DND-41 (cell line): ENCODE results near the gene STX1B.
"Not testable (repeated sequence)": the region's sequence is repeated elsewhere in the genome, so short reads cannot be mapped to it uniquely, and the experiment has no call there.

Experiments
- ATAC-seq: fragments of 200-7000 bp; cut with Tn5 transposase; 3 replicates; pipeline ENCODE4 v1.9.1; 2021; ENCODE audit warnings: low read depth; ENCODE audit not compliant: insufficient read depth
- DNase-seq: peaks from one replicate; pipeline ENCODE4 v3.0.0-alpha.2; 2020
- H2AFZ ChIP-seq: 2 replicates; pipeline ENCODE4 v1.6.0; 2012; ENCODE audit warnings: low read depth, low read length
- H3K27ac ChIP-seq: 2 replicates; pipeline ENCODE4 v1.5.1; 2012; ENCODE audit warnings: low read length, inconsistent platforms
- H3K27me3 ChIP-seq: fragments of 200-600 bp; sonication (generic); 2 replicates; pipeline ENCODE4 v1.6.0; 2012; ENCODE audit warnings: low read length, mild to moderate bottlenecking, inconsistent platforms; ENCODE audit not compliant: insufficient read depth, poor library complexity
- H3K36me3 ChIP-seq: 2 replicates; pipeline ENCODE4 v1.5.1; 2012; ENCODE audit warnings: low read length, inconsistent platforms; ENCODE audit not compliant: insufficient read depth
- H3K4me1 ChIP-seq: 2 replicates; pipeline ENCODE4 v1.5.1; 2012; ENCODE audit warnings: mild to moderate bottlenecking, low read length; ENCODE audit not compliant: insufficient read depth
- H3K4me2 ChIP-seq: 2 replicates; pipeline ENCODE4 v1.6.0; 2012; ENCODE audit warnings: mild to moderate bottlenecking, moderate library complexity, low read length, inconsistent platforms; ENCODE audit not compliant: insufficient read depth
- H3K4me3 ChIP-seq, 2 experiments: fragments of 200-600 bp in 1 of 2; shearing (Covaris generic) in 1 of 2; 2 replicates each; pipeline ENCODE4 v1.5.1; 2012 to 2016; ENCODE audit warnings: inconsistent platforms in 2 of 2, low read length in 2 of 2, mild to moderate bottlenecking in 2 of 2, low read depth in 1 of 2, moderate library complexity in 1 of 2
- H3K79me2 ChIP-seq: 2 replicates; pipeline ENCODE4 v1.6.0; 2012; ENCODE audit warnings: low read length, inconsistent platforms; ENCODE audit not compliant: insufficient read depth
- H3K9ac ChIP-seq: 2 replicates; pipeline ENCODE4 v1.6.0; 2012; ENCODE audit warnings: low read depth, mild to moderate bottlenecking, inconsistent platforms, low read length, moderate library complexity
- H3K9me3 ChIP-seq: 2 replicates; pipeline ENCODE4 v1.5.1; 2012; ENCODE audit warnings: low read length, moderate library complexity, mild to moderate bottlenecking, inconsistent platforms; ENCODE audit not compliant: insufficient read depth, severe bottlenecking
- H4K20me1 ChIP-seq: 2 replicates; pipeline ENCODE4 v1.6.0; 2012; ENCODE audit warnings: low read length; ENCODE audit not compliant: insufficient read depth
- CTCF ChIP-seq: IDR thresholded peaks from 2 replicates; pipeline ENCODE4 v1.5.1; 2012; ENCODE audit warnings: borderline replicate concordance, low read length, moderate library complexity, mild to moderate bottlenecking; ENCODE audit not compliant: poor library complexity, severe bottlenecking; ENCODE audit errors: extremely low read depth
- EZH2 ChIP-seq: IDR thresholded peaks from 3 replicates; pipeline ENCODE4 v1.6.1; 2012; ENCODE audit warnings: borderline replicate concordance, low read depth, mild to moderate bottlenecking, moderate library complexity, low read length, inconsistent platforms; ENCODE audit not compliant: severe bottlenecking

The STX1B gene

GRCh38 chr16:31020536-31020935 is 10.1 kb upstream of the STX1B start:
- Histone ChIP-seq H3K27ac (no peak overlapping the region), H3K9ac (no peak overlapping the region), H2AFZ (no peak overlapping the region), H3K36me3 (no peaks in the 10 kb centered on the region), H3K27me3 (no peaks in the 10 kb centered on the region), H3K79me2 (no peaks in the 10 kb centered on the region), H3K9me3 (no peaks in the 10 kb centered on the region), H3K4me2 (no peak overlapping the region), H4K20me1 (no peaks in the 10 kb centered on the region), H3K4me1 (no peaks in the 10 kb centered on the region), H3K4me3 (no peak overlapping the region)
- no peak for ATAC-seq
- DNase-seq = no peak
- TF ChIP-seq EZH2 = no peak
- TF ChIP-seq CTCF = no peak

GRCh38 chr16:31017756-31018155 is 7.3 kb upstream of the STX1B start:
- not testable (repeated sequence) for H3K9ac ChIP-seq, H2AFZ ChIP-seq, H3K79me2 ChIP-seq, H3K36me3 ChIP-seq, H3K4me1 ChIP-seq, DNase-seq, H3K27me3 ChIP-seq, H3K9me3 ChIP-seq, H3K4me2 ChIP-seq, ATAC-seq, H3K4me3 ChIP-seq, H3K27ac ChIP-seq, H4K20me1 ChIP-seq

DNA sequence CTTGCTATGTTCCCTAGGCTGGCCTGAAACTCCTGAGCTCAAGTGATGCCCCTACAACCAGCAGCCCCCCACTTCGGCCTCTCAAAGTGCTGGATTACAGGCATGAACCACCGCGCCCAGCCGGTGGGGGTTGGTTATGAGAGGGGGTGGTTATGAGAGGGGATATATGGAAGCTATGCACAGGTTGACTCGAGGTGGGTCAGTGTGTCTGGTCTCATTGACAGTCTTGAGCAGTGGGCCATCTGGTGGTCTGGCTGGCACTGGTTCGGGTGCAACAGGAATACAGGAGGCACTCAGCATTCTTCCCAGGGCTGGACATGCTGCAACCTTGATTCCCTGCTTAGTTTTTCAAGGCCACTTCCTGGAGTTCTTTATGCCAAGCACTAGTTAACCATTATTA is 5.6 kb upstream of the STX1B start:
- H3K9ac ChIP-seq = no peak overlapping the region
- no peaks in the 10 kb centered on the region for H3K36me3 ChIP-seq
- ATAC-seq (no peak), DNase-seq (no peak)
- no peak overlapping the region for H3K4me2 ChIP-seq
- no peak overlapping the region for H2AFZ ChIP-seq
- no peaks in the 10 kb centered on the region for H3K79me2 ChIP-seq
- no peak overlapping the region for H3K27ac ChIP-seq
- H3K27me3 ChIP-seq = no peaks in the 10 kb centered on the region
- H3K4me3 ChIP-seq = no peak overlapping the region
- H3K4me1 ChIP-seq = no peaks in the 10 kb centered on the region
- H3K9me3 ChIP-seq = no peaks in the 10 kb centered on the region
- TF ChIP-seq CTCF (no peak), EZH2 (no peak)
- no peaks in the 10 kb centered on the region for H4K20me1 ChIP-seq

DNA sequence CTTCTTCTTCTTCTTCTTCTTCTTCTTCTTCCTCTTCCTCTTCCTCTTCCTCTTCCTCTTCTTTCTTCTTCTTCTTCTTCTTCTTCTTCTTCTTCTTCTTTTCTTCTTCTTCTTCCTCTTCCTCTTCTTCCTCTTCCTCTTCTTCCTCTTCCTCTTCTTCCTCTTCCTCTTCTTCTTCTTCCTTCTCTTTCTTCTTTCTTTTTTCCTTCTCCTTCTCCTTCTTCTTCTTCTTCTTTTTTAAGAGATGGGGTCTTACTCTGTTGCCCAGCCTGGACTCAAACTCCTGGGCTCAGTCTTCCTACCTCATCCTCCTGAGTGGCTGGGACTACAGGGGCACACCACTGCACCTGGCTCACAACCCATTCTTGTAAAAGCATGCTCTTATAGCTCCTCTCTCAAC is 2.9 kb upstream of the STX1B start:
- not testable (repeated sequence) for H3K27me3 ChIP-seq, DNase-seq, H3K9me3 ChIP-seq, H3K79me2 ChIP-seq, H3K36me3 ChIP-seq, H2AFZ ChIP-seq, H3K4me2 ChIP-seq, H4K20me1 ChIP-seq, ATAC-seq, H3K4me3 ChIP-seq, H3K4me1 ChIP-seq, H3K9ac ChIP-seq, H3K27ac ChIP-seq

DNA sequence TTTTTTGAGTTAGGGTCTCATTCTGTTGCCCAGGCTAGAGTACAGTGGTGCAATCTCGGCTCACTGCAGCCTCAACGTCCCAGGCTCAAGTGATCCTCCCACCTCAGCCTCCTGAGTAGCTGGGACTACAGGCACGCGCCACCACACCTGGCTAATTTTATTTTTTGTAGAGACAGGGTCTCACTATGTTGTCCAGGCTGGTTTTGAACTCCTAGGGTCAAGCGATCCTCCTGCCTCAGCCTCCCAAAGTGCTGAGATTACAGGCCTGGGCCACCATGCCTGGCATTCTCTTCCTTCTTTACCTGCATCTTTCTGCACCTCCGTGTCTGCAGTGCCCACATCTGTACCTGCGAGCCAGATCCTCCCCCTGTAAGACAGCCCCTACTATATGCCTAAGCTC is 1.4 kb upstream of the STX1B start:
- not testable (repeated sequence) for H3K4me2 ChIP-seq, H3K9me3 ChIP-seq, ATAC-seq, H3K4me3 ChIP-seq, H3K27ac ChIP-seq, H2AFZ ChIP-seq, H3K9ac ChIP-seq, H4K20me1 ChIP-seq, H3K36me3 ChIP-seq, DNase-seq, H3K79me2 ChIP-seq, H3K4me1 ChIP-seq
- peaks cover 15% of the 10 kb centered on the region for H3K27me3 ChIP-seq
